Suprapubic skin (tissue), 4 donors: ENCODE results near the gene SEPTIN5. TPM values are rescaled to one million over a fixed set of nuclear protein-coding genes. Genes with fewer than 3 reads are reported as not detected.
"Not testable (repeated sequence)": the region's sequence is repeated elsewhere in the genome, so short reads cannot be mapped to it uniquely, and the experiment has no call there.

Experiments used
- DNase-seq, 2 donors: peaks; one replicate each; pipeline ENCODE4 v3.0.0-alpha.2; 2019; ENCODE audit warnings: low spot score in 2 of 2
- H3K27ac ChIP-seq: fragments of 200-600 bp; sonication (generic); one replicate; pipeline ENCODE4 v1.5.1; 2019
- H3K27me3 ChIP-seq: fragments of 200-600 bp; sonication (generic); one replicate; pipeline ENCODE4 v1.5.1; 2019
- H3K36me3 ChIP-seq: fragments of 200-600 bp; sonication (generic); one replicate; pipeline ENCODE4 v1.5.1; 2019
- H3K4me1 ChIP-seq: fragments of 200-600 bp; sonication (generic); one replicate; pipeline ENCODE4 v1.5.1; 2019
- H3K4me3 ChIP-seq: fragments of 200-600 bp; sonication (generic); one replicate; pipeline ENCODE4 v1.5.1; 2019; ENCODE audit warnings: mild to moderate bottlenecking
- H3K9me3 ChIP-seq: fragments of 200-600 bp; sonication (generic); one replicate; pipeline ENCODE4 v1.5.1; 2019
- EP300 ChIP-seq: sonication (generic); formaldehyde crosslinking; IDR thresholded peaks from one replicate; pipeline ENCODE4 v1.6.1; 2017; ENCODE audit warnings: antibody characterized with exemption
- POLR2A ChIP-seq, 2 donors: fragments of 450-650 bp; IDR thresholded peaks; one replicate each; pipeline ENCODE4 v1.6.1; 2017; ENCODE audit warnings: antibody characterized with exemption in 2 of 2, mild to moderate bottlenecking in 2 of 2, moderate library complexity in 2 of 2
- POLR2AphosphoS5 ChIP-seq, 3 donors: sonication (generic); formaldehyde crosslinking; IDR thresholded peaks; one replicate each; pipeline ENCODE4 v1.6.1; 2017; ENCODE audit warnings: antibody characterized with exemption in 3 of 3
- WGBS: methylation state at CpG from one replicate; pipeline ENCODE4 v1.1.5; 2018; 5-methylcytosine and 5-hydroxymethylcytosine counted together
- total RNA-seq, 4 donors: library from RNA; depleted of rRNA; stranded (reverse); fragments of >200 nt; gene quantifications; one replicate each; pipeline ENCODE4 v1.1.0, GENCODE V29; 2016
- TF ChIP-seq, protein P1 (sequence below), 2 donors: fragments of 200-600 bp in 1 of 2; fragments of 450-650 bp in 1 of 2; sonication (generic) in 1 of 2; IDR thresholded peaks; one replicate each; pipeline ENCODE4 v1.5.1; 2016 to 2019; ENCODE audit warnings: antibody characterized with exemption in 2 of 2, mild to moderate bottlenecking in 1 of 2, moderate library complexity in 1 of 2

SEPTIN5 gene
- total RNA-seq, 4 donors from 2014 or later = 89.0 to 147 (median 129) TPM

DNA sequence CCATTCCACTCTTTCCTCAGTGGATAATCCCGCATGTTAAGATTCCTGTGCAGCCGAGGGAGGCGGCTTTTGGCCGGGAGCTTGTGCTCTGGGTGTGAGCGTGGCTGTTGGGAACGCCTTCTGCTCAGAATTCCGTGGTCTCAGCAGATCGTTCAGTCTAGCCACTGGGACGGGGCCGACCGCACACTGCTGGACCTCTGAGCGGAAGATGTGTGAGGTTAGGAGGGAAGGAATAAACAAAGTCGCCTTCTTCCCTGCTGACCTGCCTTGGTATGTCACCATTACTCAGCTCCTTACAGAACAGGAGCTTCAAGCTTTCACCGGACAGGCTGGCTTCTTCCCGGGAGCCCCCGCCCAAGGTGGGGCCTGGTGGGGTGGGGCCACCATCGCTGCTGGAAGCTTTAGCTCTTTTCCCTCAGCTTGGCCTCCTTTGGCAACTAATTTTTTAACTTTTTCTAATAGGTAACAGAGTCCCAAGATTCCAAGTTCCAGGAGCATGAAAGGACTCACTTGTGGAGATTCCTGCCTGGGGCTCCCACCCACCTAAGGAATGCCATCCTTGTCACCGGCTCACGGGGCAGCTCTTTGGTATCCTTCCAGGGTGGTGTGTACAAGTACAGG lies 22.5 kb upstream of the SEPTIN5 start:
- no peaks in the 10 kb centered on the region for H3K9me3 ChIP-seq
- peak overlapping the region; percentile 70 for H3K27ac ChIP-seq
- DNase-seq = peak in 1 of 2 donors; percentile 82
- no peaks in the 10 kb centered on the region for H3K36me3 ChIP-seq
- H3K27me3 ChIP-seq = peaks cover 9% of the 10 kb centered on the region
- no peak for TF ChIP-seq POLR2AphosphoS5 (IDR thresholded peaks at IDR 0.05)
- TF ChIP-seq, protein P1, sequence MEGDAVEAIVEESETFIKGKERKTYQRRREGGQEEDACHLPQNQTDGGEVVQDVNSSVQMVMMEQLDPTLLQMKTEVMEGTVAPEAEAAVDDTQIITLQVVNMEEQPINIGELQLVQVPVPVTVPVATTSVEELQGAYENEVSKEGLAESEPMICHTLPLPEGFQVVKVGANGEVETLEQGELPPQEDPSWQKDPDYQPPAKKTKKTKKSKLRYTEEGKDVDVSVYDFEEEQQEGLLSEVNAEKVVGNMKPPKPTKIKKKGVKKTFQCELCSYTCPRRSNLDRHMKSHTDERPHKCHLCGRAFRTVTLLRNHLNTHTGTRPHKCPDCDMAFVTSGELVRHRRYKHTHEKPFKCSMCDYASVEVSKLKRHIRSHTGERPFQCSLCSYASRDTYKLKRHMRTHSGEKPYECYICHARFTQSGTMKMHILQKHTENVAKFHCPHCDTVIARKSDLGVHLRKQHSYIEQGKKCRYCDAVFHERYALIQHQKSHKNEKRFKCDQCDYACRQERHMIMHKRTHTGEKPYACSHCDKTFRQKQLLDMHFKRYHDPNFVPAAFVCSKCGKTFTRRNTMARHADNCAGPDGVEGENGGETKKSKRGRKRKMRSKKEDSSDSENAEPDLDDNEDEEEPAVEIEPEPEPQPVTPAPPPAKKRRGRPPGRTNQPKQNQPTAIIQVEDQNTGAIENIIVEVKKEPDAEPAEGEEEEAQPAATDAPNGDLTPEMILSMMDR (IDR thresholded peaks at IDR 0.05) = no peak
- no peak for TF ChIP-seq POLR2A (IDR thresholded peaks at IDR 0.05)
- TF ChIP-seq EP300 = no peak
- H3K4me3 ChIP-seq = peak overlapping the region; percentile 15
- WGBS = 20% methylated on average over 19 of the region's 19 CpGs
- peaks cover 54% of the 10 kb centered on the region for H3K4me1 ChIP-seq

DNA sequence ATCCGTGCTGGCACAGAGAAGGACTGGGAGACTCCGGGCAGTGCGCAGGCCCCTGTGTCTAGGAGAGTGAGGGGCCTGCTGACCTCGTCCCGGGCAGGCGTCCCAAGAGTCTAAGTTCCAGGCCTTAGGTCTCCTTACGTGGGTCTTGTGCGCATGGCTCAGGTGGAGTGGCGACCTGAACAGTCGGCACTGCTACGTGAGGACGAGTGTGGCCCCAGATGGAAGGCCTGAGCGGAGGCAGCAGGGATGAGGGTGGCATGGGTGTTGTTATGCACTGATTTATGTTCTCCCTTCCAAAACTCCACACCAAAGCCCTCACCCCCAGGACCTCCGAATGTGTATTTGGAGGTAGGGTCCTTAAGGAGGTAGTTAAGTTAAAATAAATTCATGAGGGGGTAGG lies 20.7 kb upstream of the SEPTIN5 start:
- Histone ChIP-seq H3K9me3 (no peaks in the 10 kb centered on the region), H3K4me3 (no peak overlapping the region), H3K27ac (no peak overlapping the region), H3K27me3 (peaks cover 9% of the 10 kb centered on the region), H3K36me3 (no peaks in the 10 kb centered on the region), H3K4me1 (peaks cover 36% of the 10 kb centered on the region)
- no peak for TF ChIP-seq POLR2A (IDR thresholded peaks at IDR 0.05)
- TF ChIP-seq EP300 = no peak
- TF ChIP-seq, protein P1 (IDR thresholded peaks at IDR 0.05) = no peak
- no peak for TF ChIP-seq POLR2AphosphoS5 (IDR thresholded peaks at IDR 0.05)
- DNase-seq = peak in 1 of 2 donors; percentile 41
- WGBS = 99% methylated on average over 10 of the region's 14 CpGs

DNA sequence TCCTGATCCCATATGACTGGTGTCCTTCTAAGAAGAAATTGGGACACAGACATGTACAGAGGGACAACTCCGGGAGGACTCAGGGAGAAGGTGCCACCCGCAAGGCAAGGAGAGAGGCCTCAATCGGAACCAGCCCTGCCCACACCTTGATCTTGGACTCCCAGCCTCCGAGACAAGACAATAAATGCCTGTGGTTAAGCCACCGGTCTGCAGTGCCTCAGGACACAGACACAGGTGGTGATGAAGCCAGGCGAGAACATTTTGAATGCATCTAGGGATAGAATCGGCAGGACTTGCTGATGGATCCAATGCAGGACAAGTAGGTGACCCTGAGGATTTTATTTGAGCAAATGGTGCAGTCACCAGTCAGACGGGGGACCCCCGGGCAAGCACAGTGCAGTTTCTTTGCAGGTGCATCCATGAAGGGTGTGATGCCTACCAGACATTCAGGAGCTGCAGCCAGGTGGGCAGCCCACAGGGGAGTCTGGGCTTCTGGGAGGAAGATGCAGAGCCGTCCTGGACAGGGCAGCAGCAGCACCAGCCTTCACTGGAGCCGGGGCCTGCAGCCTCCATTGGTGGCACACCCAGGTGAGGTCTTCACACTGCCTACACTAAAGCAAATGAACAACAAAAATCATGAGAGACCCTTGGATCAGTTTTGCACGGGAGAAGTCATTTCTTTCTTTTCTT lies 20.2 kb upstream of the SEPTIN5 start:
- no peaks in the 10 kb centered on the region for H3K9me3 ChIP-seq
- H3K36me3 ChIP-seq = no peaks in the 10 kb centered on the region
- WGBS = 80% methylated on average over 12 of the region's 12 CpGs
- H3K4me1 ChIP-seq = peaks cover 32% of the 10 kb centered on the region
- no peak overlapping the region for H3K27ac ChIP-seq
- no peak for TF ChIP-seq POLR2A (IDR thresholded peaks at IDR 0.05)
- no peak for TF ChIP-seq POLR2AphosphoS5 (IDR thresholded peaks at IDR 0.05)
- TF ChIP-seq EP300 = no peak
- TF ChIP-seq, protein P1 (IDR thresholded peaks at IDR 0.05) = no peak
- peak in 1 of 2 donors; percentile 61 for DNase-seq
- H3K27me3 ChIP-seq = peaks cover 4% of the 10 kb centered on the region
- no peak overlapping the region for H3K4me3 ChIP-seq

DNA sequence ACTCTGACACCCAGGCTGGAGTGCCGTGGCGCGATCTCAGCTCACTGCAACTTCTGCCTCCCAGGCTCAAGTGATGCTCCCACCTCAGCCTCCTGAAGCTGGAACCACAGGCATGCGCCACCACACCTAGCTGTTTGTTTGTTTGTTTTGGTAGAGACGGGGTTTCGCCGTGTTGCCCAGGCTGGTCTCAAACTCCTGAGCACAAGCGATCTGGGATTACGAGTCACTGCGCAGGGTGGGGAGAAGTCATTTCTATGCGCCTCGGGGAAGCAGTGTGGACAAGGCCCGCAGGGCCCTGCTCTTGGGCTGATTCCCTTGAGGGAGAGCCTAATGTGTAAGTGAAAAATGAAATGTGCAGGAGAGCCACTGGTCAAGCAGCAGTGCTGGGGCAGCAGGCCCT lies 19.6 kb upstream of the SEPTIN5 start:
- Histone ChIP-seq H3K4me1 (peaks cover 28% of the 10 kb centered on the region), H3K9me3 (no peaks in the 10 kb centered on the region), H3K36me3 (no peaks in the 10 kb centered on the region), H3K4me3 (no peak overlapping the region), H3K27me3 (no peaks in the 10 kb centered on the region), H3K27ac (no peak overlapping the region)
- WGBS = 90% methylated on average over 13 of the region's 13 CpGs
- peak in 1 of 2 donors; percentile 61 for DNase-seq
- no peak for TF ChIP-seq POLR2A (IDR thresholded peaks at IDR 0.05)
- TF ChIP-seq, protein P1 (IDR thresholded peaks at IDR 0.05) = no peak
- TF ChIP-seq POLR2AphosphoS5 (IDR thresholded peaks at IDR 0.05) = no peak
- TF ChIP-seq EP300 = no peak

DNA sequence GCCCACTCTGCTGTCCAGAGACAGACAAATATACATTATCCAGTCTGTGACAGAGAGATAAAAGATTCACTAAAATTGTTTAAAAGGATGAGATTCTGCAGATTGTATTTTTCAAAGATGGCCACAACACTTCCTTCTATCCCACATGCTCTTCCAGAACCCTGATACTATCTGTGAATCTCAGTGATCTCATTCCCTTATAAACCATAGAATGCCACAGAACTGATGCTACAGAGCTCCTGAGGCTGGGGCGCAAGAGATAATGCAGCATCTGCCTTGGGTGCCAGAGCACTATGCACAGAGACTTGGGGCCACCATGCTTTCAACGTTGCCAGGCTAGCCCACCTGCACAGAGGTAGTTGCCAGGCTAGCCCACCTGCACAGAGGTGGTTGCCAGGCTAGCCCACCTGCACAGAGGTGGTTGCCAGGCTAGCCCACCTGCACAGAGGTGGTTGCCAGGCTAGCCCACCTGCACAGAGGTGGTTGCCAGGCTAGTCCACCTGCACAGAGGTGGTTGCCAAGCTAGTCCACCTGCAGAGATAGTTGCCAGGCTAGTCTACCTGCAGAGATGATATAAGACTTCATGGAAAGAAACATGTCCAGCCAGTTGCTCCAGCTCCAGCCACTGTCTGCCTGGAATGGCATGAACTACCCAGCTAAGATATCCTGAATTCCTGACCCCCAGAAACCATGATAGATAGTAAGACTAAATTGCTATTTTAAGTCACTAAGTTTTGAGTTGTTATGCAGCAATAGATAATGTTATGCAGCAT lies 17.6 kb upstream of the SEPTIN5 start:
- 88% methylated on average over 2 of the region's 2 CpGs for WGBS

DNA sequence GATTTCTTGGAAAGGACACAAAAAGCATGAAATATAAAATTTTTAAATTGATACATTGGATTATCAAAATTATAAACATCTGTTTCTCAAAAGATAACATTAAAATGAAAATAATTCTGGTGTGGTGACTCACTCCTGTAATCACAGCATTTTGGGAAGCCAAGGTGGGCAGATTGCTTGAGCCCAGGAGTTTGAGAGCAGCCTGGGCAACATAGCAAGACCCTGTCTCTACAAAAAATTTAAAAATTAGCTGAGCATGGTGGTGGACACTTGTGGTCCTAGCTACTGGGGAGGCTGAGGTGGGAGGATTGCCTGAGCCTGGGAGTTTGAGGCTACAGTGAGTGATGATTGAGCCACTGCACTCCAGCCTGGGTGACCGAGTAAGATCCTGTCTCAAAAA lies 16.4 kb upstream of the SEPTIN5 start:
- not testable (repeated sequence) for H3K4me1 ChIP-seq, DNase-seq
- WGBS = 89% methylated on average over 1 of the region's 1 CpG

More for the DNA sequence above, 17.6 kb upstream of the SEPTIN5 start:
- no peak overlapping the region for H3K27ac ChIP-seq
- no peaks in the 10 kb centered on the region for H3K9me3 ChIP-seq
- DNase-seq = peak in 1 of 2 donors; percentile 20
- TF ChIP-seq EP300 = no peak
- TF ChIP-seq, protein P1 (IDR thresholded peaks at IDR 0.05) = no peak
- TF ChIP-seq POLR2AphosphoS5 (IDR thresholded peaks at IDR 0.05) = no peak
- TF ChIP-seq POLR2A (IDR thresholded peaks at IDR 0.05) = no peak
- no peak overlapping the region for H3K4me3 ChIP-seq
- H3K27me3 ChIP-seq = no peaks in the 10 kb centered on the region
- H3K36me3 ChIP-seq = no peaks in the 10 kb centered on the region
- H3K4me1 ChIP-seq = peaks cover 9% of the 10 kb centered on the region

More for the DNA sequence above, 16.4 kb upstream of the SEPTIN5 start:
- H3K4me3 ChIP-seq, H3K27me3 ChIP-seq, H3K36me3 ChIP-seq, H3K9me3 ChIP-seq, H3K27ac ChIP-seq: not testable (repeated sequence)
